GM19099 (cell line): Measurements from ENCODE around the gene RAPGEFL1.

Experiments
- POLR2A ChIP-seq: IDR thresholded peaks from 3 replicates; pipeline ENCODE4 v1.6.1; 2011; ENCODE audit warnings: low read depth; ENCODE audit not compliant: insufficient read length; ENCODE audit errors: extremely low read depth

Gene RAPGEFL1, protein sequence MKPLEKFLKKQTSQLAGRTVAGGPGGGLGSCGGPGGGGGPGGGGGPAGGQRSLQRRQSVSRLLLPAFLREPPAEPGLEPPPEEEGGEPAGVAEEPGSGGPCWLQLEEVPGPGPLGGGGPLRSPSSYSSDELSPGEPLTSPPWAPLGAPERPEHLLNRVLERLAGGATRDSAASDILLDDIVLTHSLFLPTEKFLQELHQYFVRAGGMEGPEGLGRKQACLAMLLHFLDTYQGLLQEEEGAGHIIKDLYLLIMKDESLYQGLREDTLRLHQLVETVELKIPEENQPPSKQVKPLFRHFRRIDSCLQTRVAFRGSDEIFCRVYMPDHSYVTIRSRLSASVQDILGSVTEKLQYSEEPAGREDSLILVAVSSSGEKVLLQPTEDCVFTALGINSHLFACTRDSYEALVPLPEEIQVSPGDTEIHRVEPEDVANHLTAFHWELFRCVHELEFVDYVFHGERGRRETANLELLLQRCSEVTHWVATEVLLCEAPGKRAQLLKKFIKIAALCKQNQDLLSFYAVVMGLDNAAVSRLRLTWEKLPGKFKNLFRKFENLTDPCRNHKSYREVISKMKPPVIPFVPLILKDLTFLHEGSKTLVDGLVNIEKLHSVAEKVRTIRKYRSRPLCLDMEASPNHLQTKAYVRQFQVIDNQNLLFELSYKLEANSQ

GRCh38 chr17:40177275-40177874 is at the start of gene RAPGEFL1:
RAPGEFL1 (plus strand) TSS chr17:40177470; CDS start chr17:40177862, 392 bp downstream.
- TF ChIP-seq POLR2A = no peak

DNA sequence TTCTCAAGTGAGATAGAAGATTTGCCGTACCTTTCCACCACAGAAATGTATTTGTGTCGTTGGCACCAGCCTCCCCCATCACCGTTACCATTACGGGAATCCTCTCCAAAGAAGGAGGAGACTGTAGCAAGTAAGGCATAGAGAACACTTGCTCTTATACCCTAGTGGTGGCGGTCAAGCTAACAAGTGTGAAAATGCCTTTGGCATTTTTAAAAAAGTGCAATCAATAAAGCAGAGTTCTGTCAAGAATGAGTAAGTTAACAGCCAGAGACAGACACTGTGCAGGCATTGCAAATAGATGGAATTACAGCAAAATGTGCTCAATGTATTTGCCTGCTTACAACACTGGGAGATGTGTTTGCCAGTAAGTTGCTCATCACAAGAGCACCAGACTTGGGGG is 47.8 kb upstream of the RAPGEFL1 start:
- TF ChIP-seq POLR2A = no peak

GRCh38 chr17:40130352-40131042 is 46.8 kb upstream of the RAPGEFL1 start:
- no peak for TF ChIP-seq POLR2A

DNA sequence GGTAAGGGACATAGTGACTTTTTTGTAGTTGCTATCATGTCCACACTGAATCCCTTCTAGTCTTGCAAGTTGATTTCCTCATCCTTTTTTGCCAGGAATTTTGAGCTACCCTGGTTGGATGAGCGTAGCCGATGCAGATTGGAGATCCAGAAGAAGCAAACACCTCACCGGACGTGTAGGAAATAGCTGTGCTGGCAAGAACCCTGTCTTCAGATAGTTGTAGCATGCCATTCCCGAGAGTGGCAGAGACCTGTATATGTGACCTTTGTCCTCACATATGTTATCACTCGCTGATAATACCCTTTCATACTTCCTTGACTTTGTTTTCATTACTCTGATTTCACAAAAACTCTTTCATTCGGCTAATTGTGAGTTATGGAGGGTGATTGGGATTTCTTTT is 43.1 kb upstream of the RAPGEFL1 start:
- TF ChIP-seq POLR2A = no peak

DNA sequence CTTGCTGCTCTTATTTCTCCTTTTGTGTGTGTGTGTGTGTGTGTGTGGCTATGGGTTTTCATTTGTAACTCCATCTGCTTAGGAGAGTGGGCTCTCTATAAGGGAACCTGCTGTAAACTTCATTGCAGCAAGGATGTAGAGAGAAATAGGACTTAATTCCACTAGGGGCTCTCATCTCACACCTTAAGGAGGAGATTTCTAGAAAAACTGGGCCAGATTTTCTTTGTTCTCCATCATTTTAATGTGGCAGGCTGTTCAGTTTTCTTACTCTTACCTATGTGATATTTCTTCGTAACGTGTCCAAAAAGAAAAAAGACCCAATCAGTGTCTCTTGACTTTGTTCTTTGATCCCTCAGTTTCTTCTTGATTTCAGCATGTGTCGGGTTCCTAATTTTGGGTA is 41.5 kb upstream of the RAPGEFL1 start:
- TF ChIP-seq POLR2A = no peak

DNA sequence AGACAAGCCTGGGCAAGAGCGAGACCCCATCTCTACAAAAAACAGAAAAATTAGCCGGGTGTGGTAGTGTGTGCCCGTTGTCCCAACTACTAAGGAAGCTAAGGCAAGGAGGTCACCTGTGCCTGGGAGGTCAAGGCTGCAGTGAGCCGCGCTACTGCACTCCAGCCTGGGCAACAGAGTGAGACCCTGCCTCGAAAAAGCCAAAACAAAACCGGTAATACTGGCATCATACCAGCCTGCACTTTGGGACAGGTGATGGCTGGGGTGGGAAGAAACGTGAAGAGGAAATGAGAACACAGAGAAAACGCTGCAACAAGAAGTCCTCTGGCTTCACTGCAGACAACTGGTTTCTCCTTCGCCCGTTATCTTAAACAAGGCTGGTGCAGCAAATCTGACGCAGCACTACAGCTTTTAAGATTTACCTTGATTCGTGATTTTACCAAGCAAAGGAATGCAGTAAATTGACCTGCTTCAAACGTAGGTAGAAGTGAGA is 37.7 kb upstream of the RAPGEFL1 start:
- no peak for TF ChIP-seq POLR2A

GRCh38 chr17:40145476-40145875 is 31.8 kb upstream of the RAPGEFL1 start:
- no peak for TF ChIP-seq POLR2A

GRCh38 chr17:40148527-40148926 is 28.7 kb upstream of the RAPGEFL1 start:
- TF ChIP-seq POLR2A = no peak

DNA sequence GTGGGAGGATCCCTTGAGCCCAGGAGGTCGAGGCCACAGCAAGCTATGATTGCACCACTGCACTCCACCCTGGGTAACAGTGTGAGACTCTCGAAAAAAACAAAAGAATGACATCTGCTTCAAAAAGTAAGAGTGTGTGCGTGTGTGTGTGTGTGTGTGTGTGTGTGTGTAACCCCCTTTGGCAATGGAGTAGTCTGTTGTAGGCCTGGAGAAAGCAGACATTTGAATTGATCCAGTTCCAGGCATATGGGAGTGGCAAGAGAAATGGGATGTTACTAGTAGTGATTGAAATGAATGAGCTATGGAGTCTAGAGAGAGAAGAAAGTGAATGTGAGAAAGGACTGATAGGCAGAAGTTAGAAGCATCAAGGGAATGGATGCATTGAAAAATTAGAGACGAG is 27.0 kb upstream of the RAPGEFL1 start:
- no peak for TF ChIP-seq POLR2A

GRCh38 chr17:40151414-40151963 is 25.8 kb upstream of the RAPGEFL1 start:
- no peak for TF ChIP-seq POLR2A

- TF ChIP-seq POLR2A = no peak
These were observed 23.6 kb upstream of the RAPGEFL1 start for GRCh38 chr17:40153603-40154236.

DNA sequence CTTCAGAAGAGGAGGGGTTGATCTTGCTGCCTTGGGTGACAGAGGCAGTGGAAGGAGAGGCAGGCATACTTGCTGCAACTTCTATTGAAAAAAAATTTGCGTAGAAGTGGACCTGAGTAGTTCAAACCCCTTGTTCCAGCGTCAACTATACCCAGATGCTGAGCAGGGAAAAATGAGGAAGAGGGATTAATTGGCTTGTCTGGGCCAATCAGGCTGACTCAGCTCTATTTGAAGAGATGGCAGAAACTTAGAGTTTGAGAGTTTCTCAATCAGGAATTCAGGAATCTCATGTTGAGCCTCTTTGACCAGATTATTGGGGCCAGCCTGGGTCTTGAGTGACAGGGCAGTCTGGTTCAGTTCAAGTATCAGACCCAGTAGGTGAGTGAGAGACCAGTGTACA is 19.3 kb upstream of the RAPGEFL1 start:
- no peak for TF ChIP-seq POLR2A

DNA sequence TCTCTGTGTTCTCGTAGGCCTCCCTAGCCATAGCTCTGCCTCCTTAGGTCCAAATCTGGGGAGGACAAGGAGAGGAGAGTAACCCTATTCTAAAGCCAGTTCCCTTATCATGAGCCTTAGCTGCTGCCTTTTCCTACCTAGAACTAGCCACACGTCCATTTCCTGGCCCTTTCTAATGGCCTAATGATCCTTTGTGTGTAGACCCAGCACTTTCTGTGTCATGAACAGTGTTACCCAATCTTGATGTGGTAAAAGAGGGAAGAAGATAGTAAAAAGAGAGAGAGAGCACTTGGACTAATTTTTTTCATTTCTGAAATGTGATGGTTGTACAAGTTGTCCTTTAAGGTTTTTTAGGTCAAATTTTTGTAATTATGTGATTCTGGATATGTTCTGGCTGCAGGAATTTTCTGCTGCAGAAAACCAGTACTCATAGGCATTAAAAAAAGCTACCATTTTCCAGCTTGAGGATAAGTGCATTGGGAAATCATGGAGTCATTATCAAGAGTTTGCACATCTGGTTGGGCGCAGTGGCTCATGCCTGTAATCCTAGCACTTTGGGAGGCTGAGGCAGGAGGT is 18.7 kb upstream of the RAPGEFL1 start:
- TF ChIP-seq POLR2A = no peak

DNA sequence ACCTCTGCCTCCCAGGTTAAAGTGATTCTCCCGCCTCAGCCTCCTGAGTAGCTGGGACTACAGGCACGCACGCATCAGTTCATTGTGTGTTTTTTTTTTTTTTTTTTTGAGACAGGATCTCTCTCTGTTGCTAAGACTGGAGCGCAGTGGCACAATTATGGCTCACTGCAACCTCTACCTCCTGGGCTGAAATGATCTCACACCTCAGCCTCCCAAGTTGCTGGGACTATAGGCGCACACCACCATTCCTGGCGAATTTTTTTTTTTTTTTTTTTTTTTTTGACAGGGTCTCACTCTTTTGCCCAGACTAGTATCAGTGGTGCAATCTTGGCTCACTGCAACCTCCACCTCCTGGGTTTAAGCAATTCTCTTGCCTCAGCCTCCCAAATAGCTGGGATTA is 17.8 kb upstream of the RAPGEFL1 start:
- no peak for TF ChIP-seq POLR2A
